HCT116 (cell line): ENCODE results near the gene HSD3B2. TPM values are rescaled to one million over a fixed set of nuclear protein-coding genes. Genes with fewer than 3 reads are reported as not detected.

Source experiments
- ATAC-seq: fragments of 200-7000 bp; cut with Tn5 transposase; 2 replicates; pipeline ENCODE4 v1.9.1; 2020; ENCODE audit warnings: mild to moderate bottlenecking, moderate library complexity
- BruUV-seq: library from RNA; stranded (reverse); fragments of 400-500 nt; replicated peaks from 2 replicates; lab custom pipeline; 2021; lab: Mats Ljungman, UMichigan
- CTCF ChIA-PET: fragments of 300-600 bp; sonication (Branson Sonifier 250); formaldehyde crosslinking; loops from one replicate; lab custom pipeline; 2021; ENCODE audit warnings: antibody characterized with exemption; lab: Charles Lee
- POLR2A ChIA-PET: fragments of 300-600, 350-600 bp; sonication (Branson Sonifier 250); formaldehyde crosslinking; loops from one replicate; lab custom pipeline; 2021; ENCODE audit warnings: antibody characterized with exemption; lab: Charles Lee
- RAD21 ChIA-PET, 2 experiments: fragments of 300-600 bp; sonication (Branson Sonifier 250); formaldehyde crosslinking; loops; one replicate each; lab custom pipeline; 2023; ENCODE audit warnings: low total read pairs in 2 of 2; ENCODE audit not compliant: uncharacterized antibody in 2 of 2, unreplicated experiment in 2 of 2, low non-redundant PET in 1 of 2; lab: Charles Lee
- DNase-seq: peaks from one replicate; pipeline ENCODE4 v3.0.0-alpha.2; 2010; ENCODE audit warnings: low read depth, low spot score
- H2AFZ ChIP-seq: fragments of 200-600 bp; shearing (Covaris generic), sonication (generic); 2 replicates; pipeline ENCODE4 v1.6.1; 2017; ENCODE audit warnings: low read depth, mixed run types, mixed read lengths, antibody characterized with exemption, low read length; ENCODE audit not compliant: poor library complexity, severe bottlenecking
- H3K27ac ChIP-seq: 2 replicates; pipeline ENCODE4 v1.5.1; 2012; ENCODE audit warnings: low read depth, low read length
- H3K27me3 ChIP-seq: fragments of 200-600 bp; sonication (generic); 2 replicates; pipeline ENCODE4 v1.6.1; 2016; ENCODE audit warnings: mixed run types, low read length, mixed read lengths; ENCODE audit not compliant: insufficient read depth
- H3K36me3 ChIP-seq, 2 experiments: fragments of 200-500 bp in 1 of 2; fragments of 200-600 bp in 1 of 2; sonication (Bioruptor generic) in 1 of 2; sonication (generic) in 1 of 2; 2 replicates each; pipeline versions ENCODE4 v1.5.1 to v1.6.1; 2014 to 2016; ENCODE audit warnings: low read length in 2 of 2, inconsistent platforms in 1 of 2, mixed read lengths in 1 of 2, mixed run types in 1 of 2; ENCODE audit not compliant: insufficient read depth in 2 of 2, control insufficient read depth in 1 of 2
- H3K4me1 ChIP-seq, 2 experiments: fragments of 200-600 bp in 1 of 2; sonication (generic) in 1 of 2; 2 replicates each; pipeline versions ENCODE4 v1.5.1 to v1.6.1; 2012 to 2017; ENCODE audit warnings: low read length in 2 of 2, inconsistent platforms in 1 of 2, mild to moderate bottlenecking in 1 of 2, mixed read lengths in 1 of 2, mixed run types in 1 of 2, moderate library complexity in 1 of 2; ENCODE audit not compliant: insufficient read depth in 2 of 2, control insufficient read depth in 1 of 2
- H3K4me2 ChIP-seq: fragments of 200-600 bp; sonication (generic); 2 replicates; pipeline ENCODE4 v1.6.1; 2017; ENCODE audit warnings: mixed run types, low read length, mixed read lengths
- H3K4me3 ChIP-seq, 2 experiments: fragments of 200-600 bp in 1 of 2; sonication (generic) in 1 of 2; replicated peaks in 1 of 2; 2 replicates each; pipeline ENCODE4 v1.5.1; 2011 to 2016; ENCODE audit warnings: low read length in 2 of 2, control low read depth in 1 of 2, low read depth in 1 of 2, mild to moderate bottlenecking in 1 of 2, mixed read lengths in 1 of 2, mixed run types in 1 of 2
- H3K79me2 ChIP-seq: fragments of 200-600 bp; sonication (generic); 2 replicates; pipeline ENCODE4 v1.6.1; 2017; ENCODE audit warnings: mild to moderate bottlenecking, mixed run types, low read length, moderate library complexity, mixed read lengths; ENCODE audit not compliant: insufficient read depth
- H3K9ac ChIP-seq: fragments of 200-600 bp; sonication (generic); 2 replicates; pipeline ENCODE4 v1.6.1; 2016; ENCODE audit warnings: low read length, mixed read lengths
- H3K9me2 ChIP-seq: fragments of 200-600 bp; sonication (generic), shearing (Covaris generic); 2 replicates; pipeline ENCODE4 v1.6.1; 2017; ENCODE audit warnings: mixed run types, mild to moderate bottlenecking, moderate library complexity; ENCODE audit not compliant: insufficient read depth
- H3K9me3 ChIP-seq, 2 experiments: fragments of 200-500 bp in 1 of 2; fragments of 200-600 bp in 1 of 2; sonication (Bioruptor generic) in 1 of 2; sonication (generic) in 1 of 2; 2 replicates each; pipeline ENCODE4 v1.6.1; 2014 to 2017; ENCODE audit warnings: low read length in 2 of 2, mixed read lengths in 2 of 2, inconsistent platforms in 1 of 2, low read depth in 1 of 2, mild to moderate bottlenecking in 1 of 2, mixed run types in 1 of 2, moderate library complexity in 1 of 2; ENCODE audit not compliant: control insufficient read depth in 1 of 2, insufficient read depth in 1 of 2
- H4K20me1 ChIP-seq: fragments of 200-600 bp; sonication (generic), shearing (Covaris generic); 2 replicates; pipeline ENCODE4 v1.6.1; 2017; ENCODE audit warnings: mixed run types, mild to moderate bottlenecking, moderate library complexity; ENCODE audit not compliant: insufficient read depth
- EGR1 ChIP-seq: IDR thresholded peaks from 2 replicates; pipeline ENCODE4 v1.6.1; 2012; ENCODE audit warnings: low read depth
- EZH2phosphoT487 ChIP-seq: fragments of 200-600 bp; IDR thresholded peaks from 2 replicates; pipeline ENCODE4 v1.6.1; 2018; ENCODE audit warnings: antibody characterized with exemption, borderline replicate concordance
- POLR2A ChIP-seq: IDR thresholded peaks from 2 replicates; pipeline ENCODE4 v1.7.0; 2011; ENCODE audit warnings: borderline replicate concordance; ENCODE audit not compliant: insufficient read depth, insufficient read length; ENCODE audit errors: extremely low read depth
- RAD21 ChIP-seq: IDR thresholded peaks from 2 replicates; pipeline ENCODE4 v1.6.1; 2012; ENCODE audit warnings: low read depth, mild to moderate bottlenecking
- SP1 ChIP-seq: IDR thresholded peaks from 2 replicates; pipeline ENCODE4 v1.6.1; 2012; ENCODE audit warnings: low read depth
- SRF ChIP-seq: IDR thresholded peaks from 2 replicates; pipeline ENCODE4 v1.6.1; 2012; ENCODE audit warnings: low read depth
- ZFX ChIP-seq: fragments of 450-650 bp; IDR thresholded peaks from 2 replicates; pipeline ENCODE4 v1.6.1; 2017
- ZNF274 ChIP-seq: fragments of 200-500 bp; sonication (Bioruptor generic); IDR thresholded peaks from 2 replicates; pipeline ENCODE4 v1.6.1; 2014; ENCODE audit warnings: mild to moderate bottlenecking, low read depth, low read length, inconsistent platforms
- intact Hi-C: fragments of 100-400 bp; cut with micrococcal nuclease; formaldehyde crosslinking; loops from 2 replicates; pipeline ENCODE4 v1.10.0; 2022
- total RNA-seq: library from RNA; stranded (reverse); gene quantifications from one replicate; pipeline ENCODE4 v1.2.1, GENCODE V29; 2021; ENCODE audit not compliant: unreplicated experiment
- TF ChIP-seq, protein P1 (sequence below): IDR thresholded peaks from 2 replicates; pipeline ENCODE4 v1.6.1; 2011; ENCODE audit warnings: mild to moderate bottlenecking, low read length, moderate library complexity; ENCODE audit not compliant: insufficient replicate concordance; ENCODE audit errors: extremely low read depth
- TF ChIP-seq, protein P2 (sequence below), 3 experiments: fragments of 200-600 bp in 1 of 3; sonication (generic) in 1 of 3; IDR thresholded peaks in 2 of 3; conservative IDR thresholded peaks in 1 of 3; 2 replicates each; pipeline ENCODE4 v1.5.1; 2012 to 2017; ENCODE audit warnings: low read depth in 2 of 3, low read length in 2 of 3, antibody characterized with exemption in 1 of 3, borderline replicate concordance in 1 of 3, control low read depth in 1 of 3, mild to moderate bottlenecking in 1 of 3, mixed read lengths in 1 of 3, mixed run types in 1 of 3, moderate library complexity in 1 of 3; ENCODE audit not compliant: insufficient read depth in 1 of 3

The HSD3B2 gene
- total RNA-seq, 1 experiment from 2014 or later, result 1.4 TPM

- TF ChIP-seq, protein P1, sequence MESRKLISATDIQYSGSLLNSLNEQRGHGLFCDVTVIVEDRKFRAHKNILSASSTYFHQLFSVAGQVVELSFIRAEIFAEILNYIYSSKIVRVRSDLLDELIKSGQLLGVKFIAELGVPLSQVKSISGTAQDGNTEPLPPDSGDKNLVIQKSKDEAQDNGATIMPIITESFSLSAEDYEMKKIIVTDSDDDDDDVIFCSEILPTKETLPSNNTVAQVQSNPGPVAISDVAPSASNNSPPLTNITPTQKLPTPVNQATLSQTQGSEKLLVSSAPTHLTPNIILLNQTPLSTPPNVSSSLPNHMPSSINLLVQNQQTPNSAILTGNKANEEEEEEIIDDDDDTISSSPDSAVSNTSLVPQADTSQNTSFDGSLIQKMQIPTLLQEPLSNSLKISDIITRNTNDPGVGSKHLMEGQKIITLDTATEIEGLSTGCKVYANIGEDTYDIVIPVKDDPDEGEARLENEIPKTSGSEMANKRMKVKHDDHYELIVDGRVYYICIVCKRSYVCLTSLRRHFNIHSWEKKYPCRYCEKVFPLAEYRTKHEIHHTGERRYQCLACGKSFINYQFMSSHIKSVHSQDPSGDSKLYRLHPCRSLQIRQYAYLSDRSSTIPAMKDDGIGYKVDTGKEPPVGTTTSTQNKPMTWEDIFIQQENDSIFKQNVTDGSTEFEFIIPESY, result no peak
- TF ChIP-seq POLR2A (no peak), ZFX (no peak), SP1 (no peak)
Measured at GRCh38 chr1:119435052-119435451, 20.1 kb downstream of the HSD3B2 start (continued).

GRCh38 chr1:119438761-119439160 lies 23.8 kb downstream of the HSD3B2 start:
- Histone ChIP-seq H3K4me3 (no peak overlapping the region), H3K9me3 (no peaks in the 10 kb centered on the region), H3K27ac (no peak overlapping the region), H2AFZ (no peak overlapping the region), H3K27me3 (peaks cover 42% of the 10 kb centered on the region), H3K4me2 (no peak overlapping the region), H3K9ac (no peak overlapping the region), H4K20me1 (no peaks in the 10 kb centered on the region), H3K4me1 (no peaks in the 10 kb centered on the region), H3K79me2 (no peaks in the 10 kb centered on the region), H3K9me2 (no peaks in the 10 kb centered on the region), H3K36me3 (no peaks in the 10 kb centered on the region)
- DNase-seq, result no peak
- CTCF ChIA-PET, result no interaction called here
- intact Hi-C loops, result no loop called here
- no TSS peak for BruUV-seq
- POLR2A ChIA-PET, result no interaction called here
- TF ChIP-seq SRF (no peak), ZNF274 (no peak), EGR1 (no peak), RAD21 (no peak), EZH2phosphoT487 (no peak)
- TF ChIP-seq, protein P2, sequence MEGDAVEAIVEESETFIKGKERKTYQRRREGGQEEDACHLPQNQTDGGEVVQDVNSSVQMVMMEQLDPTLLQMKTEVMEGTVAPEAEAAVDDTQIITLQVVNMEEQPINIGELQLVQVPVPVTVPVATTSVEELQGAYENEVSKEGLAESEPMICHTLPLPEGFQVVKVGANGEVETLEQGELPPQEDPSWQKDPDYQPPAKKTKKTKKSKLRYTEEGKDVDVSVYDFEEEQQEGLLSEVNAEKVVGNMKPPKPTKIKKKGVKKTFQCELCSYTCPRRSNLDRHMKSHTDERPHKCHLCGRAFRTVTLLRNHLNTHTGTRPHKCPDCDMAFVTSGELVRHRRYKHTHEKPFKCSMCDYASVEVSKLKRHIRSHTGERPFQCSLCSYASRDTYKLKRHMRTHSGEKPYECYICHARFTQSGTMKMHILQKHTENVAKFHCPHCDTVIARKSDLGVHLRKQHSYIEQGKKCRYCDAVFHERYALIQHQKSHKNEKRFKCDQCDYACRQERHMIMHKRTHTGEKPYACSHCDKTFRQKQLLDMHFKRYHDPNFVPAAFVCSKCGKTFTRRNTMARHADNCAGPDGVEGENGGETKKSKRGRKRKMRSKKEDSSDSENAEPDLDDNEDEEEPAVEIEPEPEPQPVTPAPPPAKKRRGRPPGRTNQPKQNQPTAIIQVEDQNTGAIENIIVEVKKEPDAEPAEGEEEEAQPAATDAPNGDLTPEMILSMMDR (IDR thresholded peaks at IDR 0.05 in 2 of 3, conservative IDR thresholded peaks at IDR 0.05 in 1 of 3; ENCODE audit: borderline replicate concordance in 1 of 3, insufficient read depth in 1 of 3, low read depth in 2 of 3, low read length in 2 of 3), result no peak
- RAD21 ChIA-PET, result no interaction called here
- no peak for ATAC-seq
